Erythroblast (primary cell): ENCODE data around the gene AP5Z1.

Experiments used
- DNase-seq, 2 experiments: peaks; one replicate each; lab custom pipeline; 2025; lab: John Stamatoyannopoulos, UW
- GATA1 ChIP-seq: IDR thresholded peaks from 2 replicates; pipeline ENCODE4 v1.6.1; 2011; ENCODE audit warnings: low read depth, mild to moderate bottlenecking, control low read depth, low read length, moderate library complexity
- POLR2A ChIP-seq: IDR thresholded peaks from 2 replicates; pipeline ENCODE4 v1.6.1; 2011; ENCODE audit warnings: mild to moderate bottlenecking, low read length

AP5Z1 gene

DNA sequence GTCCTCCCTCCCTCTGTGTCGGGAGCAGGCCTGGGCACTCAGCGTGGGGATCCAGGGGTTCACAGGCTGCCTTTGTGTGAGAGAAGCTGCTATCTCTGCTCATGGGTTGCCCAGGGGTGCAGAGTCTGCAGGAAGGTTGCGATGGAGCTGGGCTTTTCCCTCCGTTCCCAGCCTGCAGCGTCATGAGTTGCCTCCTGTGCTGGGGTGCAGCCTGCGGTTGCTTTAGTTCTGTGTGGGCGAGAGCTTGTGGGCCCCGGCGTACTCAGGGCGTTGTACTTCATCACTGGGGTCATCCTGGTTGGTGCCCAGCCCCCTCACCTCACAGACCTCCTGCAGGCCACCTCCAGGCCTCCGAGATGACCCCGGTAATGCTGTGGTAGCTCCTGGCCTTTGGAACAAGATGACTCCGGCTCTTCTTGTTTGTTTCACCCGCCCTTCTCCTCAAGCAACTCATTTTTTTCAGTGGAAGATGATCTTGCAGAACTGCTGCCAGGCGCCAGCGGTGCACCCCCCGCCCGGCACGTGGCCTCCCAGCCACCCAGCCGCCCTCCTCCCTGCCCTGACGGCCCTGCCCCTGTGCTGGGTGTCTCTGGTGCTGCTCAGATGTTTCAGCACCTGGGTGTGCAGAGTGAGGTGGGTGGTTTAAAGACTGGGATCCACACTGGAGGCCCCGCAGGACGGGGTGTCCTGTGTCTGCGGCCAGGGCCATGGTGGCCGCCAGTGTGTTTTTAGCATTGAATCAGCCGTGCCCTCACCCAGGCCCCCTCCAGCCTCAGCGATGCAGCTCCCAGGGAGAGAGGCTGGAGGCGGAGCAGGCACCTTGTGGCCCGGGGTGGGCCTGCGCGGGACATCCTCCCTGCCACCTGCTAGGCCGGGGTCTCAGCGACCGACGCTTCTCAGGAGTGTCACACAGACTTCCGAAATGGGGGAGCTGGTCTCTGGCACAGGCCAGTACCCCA lies 7.2 kb downstream of the AP5Z1 start:
- peak in 1 of 2 experiments; percentile 12 for DNase-seq
- no peak for TF ChIP-seq GATA1
- no peak for TF ChIP-seq POLR2A

DNA sequence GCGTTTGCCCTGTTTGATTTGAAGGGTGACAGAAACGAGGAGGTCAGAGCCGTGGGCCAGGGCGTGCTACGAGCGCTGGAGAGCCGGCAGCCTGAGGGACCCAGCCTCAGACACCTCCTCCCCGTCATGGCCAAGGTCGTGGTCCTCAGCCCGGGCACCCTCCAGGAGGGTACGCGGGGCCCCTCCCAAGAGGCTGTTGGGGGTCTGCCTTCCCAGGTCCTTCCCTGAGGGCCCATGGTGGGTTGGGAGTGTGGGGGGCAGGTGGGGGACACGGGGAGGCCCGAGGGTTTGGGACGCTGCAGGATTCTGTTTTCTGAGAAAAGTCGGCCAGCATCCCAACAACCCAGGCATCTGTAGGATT lies 7.8 kb downstream of the AP5Z1 start:
- no peak for DNase-seq
- TF ChIP-seq GATA1 (no peak), POLR2A (no peak)

DNA sequence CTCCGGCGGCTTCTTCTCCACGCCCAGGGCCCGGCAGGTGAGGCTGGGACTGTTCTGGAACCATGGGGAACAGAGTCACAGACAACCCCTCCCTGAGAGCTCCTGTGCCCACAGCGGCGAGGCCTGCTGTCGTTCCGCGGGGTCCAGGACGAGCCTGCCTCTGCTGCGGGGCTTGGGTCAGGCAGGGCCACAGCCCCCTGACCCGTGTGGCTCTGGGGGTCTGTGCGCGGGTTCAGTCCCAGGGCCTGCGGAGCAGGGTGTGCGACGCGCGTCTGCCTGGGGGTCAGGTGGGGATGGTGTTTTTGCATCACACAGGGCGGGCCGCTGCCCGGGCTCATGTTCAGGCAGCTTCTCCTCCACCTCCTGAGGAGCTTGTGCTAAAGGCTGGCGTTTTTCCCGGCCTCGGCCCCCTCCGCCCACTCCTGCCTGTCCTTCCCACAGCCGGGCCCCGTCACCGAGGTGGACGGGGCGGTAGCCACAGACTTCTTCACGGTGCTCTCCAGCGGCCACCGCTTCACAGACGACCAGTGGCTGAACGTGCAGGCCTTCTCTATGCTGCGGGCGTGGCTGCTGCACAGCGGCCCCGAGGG lies 8.4 kb downstream of the AP5Z1 start:
- TF ChIP-seq GATA1 (no peak), POLR2A (no peak)
- no peak for DNase-seq

DNA sequence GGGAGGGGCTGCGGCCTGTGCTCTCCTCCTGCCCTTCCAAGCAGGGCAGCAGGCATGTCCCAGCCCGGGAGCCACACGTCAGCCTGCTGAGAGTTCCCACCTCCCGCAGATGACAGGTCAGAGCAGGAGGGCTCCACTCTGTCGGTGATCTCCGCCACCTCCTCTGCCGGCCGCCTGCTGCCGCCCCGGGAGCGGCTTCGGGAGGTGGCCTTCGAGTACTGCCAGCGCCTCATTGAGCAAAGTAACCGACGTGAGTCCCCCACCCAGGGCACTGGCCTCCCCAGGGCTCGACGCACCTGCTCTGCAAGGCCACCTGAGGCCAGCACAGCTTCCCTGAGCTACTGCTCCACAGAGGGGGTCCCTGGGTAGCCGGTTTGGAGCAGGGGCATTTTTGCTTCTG lies 9.4 kb downstream of the AP5Z1 start:
- DNase-seq: no peak
- TF ChIP-seq GATA1 (no peak), POLR2A (no peak)

DNA sequence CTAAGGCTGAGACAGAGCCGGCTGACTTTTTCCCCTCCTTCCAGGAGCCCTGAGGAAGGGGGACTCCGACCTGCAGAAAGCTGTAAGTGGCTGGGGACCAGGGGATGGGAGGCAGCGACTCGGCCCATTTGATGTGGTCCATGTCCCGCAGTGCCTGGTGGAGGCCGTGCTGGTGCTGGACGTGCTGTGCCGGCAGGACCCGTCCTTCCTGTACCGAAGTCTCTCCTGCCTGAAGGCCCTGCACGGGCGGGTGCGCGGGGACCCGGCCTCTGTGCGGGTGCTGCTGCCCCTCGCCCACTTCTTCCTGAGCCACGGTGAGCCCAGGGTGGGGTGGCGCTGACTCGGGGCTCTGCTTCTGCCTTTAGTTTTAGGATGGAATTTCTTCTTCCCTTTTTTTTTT lies 9.9 kb downstream of the AP5Z1 start:
- DNase-seq: no peak
- TF ChIP-seq POLR2A (no peak), GATA1 (no peak)

DNA sequence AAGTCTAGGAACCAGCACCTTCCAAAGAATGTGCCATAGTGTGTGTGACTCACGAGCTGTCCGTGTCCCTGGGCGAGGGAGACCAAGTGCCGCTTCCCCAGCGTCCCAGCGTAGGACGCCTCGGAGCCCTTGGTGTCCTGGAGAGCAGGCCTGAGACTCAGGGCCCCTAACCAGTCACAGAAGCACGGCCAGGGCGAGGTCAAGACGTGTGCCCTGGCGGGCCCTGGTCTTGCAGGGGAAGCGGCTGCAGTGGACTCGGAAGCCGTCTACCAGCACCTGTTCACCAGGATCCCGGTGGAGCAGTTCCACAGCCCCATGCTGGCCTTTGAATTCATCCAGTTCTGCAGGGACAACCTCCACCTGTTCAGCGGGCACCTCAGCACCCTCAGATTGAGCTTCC lies 10.6 kb downstream of the AP5Z1 start:
- TF ChIP-seq GATA1 (no peak), POLR2A (no peak)
- DNase-seq: no peak

DNA sequence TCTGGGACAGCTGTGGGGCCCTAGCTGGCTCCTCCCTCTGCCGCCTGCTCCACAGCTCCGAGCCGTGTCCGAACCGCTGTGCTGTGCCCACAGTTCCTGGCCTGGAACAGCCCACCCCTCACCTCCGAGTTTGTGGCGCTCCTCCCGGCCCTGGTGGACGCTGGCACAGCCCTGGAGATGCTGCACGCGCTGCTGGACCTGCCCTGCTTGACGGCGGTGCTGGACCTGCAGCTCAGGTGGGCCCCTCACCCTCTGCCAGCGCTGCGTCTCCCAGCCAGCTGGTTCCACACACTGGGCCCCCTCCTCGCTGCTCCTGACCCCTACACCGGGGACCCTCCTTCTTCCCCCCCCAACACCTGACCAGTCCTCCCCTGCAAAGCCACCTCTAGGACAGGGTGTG lies 12.1 kb downstream of the AP5Z1 start:
- TF ChIP-seq POLR2A (no peak), GATA1 (no peak)

DNA sequence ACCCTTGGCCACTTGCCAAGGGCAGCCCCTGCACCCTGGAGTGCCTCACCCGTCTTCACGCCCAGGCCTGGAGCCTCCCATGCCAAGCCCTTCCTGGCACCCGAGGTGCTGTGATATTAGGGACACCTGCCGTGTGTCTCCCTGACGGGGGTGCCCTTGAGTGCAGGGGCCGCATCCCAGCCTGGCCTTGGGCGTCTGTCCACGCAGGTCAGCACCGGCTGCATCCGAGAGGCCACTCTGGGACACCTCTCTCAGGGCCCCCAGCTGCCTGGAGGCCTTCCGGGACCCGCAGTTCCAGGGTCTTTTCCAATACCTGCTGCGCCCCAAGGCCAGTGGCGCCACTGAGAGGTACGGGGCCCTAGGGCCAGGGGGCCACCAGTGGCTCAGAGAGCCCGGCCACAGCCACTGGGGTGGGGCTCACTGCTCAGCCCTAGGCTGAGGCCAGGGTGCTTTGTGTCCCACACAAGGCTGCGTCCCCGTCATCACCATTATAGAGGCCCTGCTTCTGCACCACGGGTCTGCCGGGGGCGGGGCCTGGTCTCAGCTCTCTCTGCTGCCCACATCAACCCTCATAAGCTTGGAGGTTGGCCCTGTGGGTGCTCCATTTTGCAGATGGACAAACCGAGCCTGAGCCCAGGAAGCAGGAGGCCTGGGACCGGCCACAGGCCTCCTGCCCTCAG lies 12.7 kb downstream of the AP5Z1 start:
- no peak for DNase-seq
- no peak for TF ChIP-seq POLR2A

More for the DNA sequence above, 12.1 kb downstream of the AP5Z1 start:
- DNase-seq: no peak

DNA sequence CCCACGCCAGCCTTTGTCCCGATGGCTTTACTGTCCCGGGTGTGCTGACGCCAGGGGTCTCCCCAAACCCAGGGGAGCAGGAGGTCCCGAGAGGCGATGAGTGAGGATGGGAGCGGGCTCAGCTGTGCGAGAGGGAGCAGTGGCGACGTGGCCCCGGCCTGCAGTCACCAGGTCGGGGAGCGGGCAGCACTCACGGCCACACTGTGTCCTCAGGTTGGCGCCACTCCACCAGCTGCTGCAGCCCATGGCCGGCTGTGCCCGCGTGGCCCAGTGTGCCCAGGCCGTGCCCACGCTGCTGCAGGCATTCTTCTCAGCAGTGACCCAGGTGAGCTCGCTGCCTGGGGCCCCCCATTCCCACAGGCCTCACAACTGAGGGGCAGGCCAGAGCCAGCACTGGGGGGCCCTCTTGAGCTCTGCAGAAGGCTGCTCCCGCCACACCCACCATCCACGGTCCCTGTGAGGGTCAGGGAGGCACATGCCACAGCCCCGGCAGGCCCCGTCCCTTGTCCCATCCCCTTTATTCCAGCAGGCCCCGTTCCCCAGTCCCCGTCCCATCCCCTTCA lies 13.3 kb downstream of the AP5Z1 start:
- TF ChIP-seq POLR2A (no peak), GATA1 (no peak)
- DNase-seq: no peak

DNA sequence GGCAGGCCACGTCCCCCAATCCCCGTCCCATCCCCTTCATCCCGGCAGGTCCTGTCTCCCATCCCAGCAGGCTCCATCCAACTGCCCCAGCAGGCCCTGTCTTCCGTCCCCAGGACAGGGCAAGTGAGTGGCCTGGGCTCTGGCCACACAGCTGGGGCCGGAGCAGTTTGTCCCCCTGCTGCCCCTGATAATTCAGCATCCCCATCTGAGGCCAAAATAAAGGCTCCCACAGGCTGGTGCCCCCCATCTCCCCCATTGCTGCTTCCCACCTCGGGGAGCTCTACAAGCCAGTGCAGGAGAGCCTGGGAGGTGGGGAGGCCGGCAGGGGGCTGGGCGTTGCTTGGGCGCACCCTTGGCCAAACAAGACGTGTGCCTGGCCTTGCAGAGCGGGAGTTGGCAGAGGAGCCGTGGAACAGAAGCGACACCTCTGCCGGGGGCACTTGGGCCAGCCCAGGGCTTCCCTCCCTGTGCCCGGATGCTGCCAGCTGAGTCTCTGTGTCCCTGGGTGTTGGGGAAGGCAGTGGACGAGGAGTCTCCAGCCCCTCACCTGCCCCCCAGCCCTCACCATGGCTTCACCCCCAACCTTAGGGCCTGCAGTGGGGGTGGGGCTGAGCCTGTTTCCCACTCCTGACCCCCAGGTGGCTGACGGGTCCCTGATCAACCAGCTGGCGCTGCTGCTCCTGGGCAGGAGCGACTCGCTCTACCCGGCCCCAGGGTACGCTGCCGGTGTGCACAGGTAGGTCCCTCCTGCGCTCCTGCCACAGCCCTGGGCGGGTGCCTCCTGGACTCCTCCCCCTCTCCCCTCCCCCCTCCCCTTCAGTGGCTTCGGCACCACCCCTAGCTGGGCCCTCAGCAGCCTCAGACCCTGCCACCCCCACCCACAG lies 14.0 kb downstream of the AP5Z1 start:
- DNase-seq: no peak
- no peak for TF ChIP-seq POLR2A
- TF ChIP-seq GATA1: no peak

DNA sequence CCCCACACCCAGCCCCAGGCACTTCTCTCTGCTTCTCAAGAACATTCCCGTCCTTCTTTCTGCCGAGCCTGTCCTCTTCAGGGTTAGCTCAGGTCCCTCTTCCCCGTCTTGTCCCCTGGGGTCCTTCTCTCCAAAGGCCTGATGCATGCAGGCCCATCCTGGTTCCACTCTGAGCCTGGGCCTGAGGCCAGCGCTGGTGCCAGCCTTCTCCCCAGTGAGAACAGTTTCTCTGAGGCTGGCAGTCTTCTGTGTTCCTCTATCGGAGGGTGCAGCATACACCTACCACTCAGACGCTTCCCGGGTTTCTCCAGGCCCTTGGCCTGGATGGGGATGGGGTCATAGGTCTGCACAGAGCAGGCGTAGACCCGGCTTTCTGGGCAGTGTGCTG lies 14.6 kb downstream of the AP5Z1 start:
- DNase-seq: no peak
- no peak for TF ChIP-seq GATA1
- no peak for TF ChIP-seq POLR2A

DNA sequence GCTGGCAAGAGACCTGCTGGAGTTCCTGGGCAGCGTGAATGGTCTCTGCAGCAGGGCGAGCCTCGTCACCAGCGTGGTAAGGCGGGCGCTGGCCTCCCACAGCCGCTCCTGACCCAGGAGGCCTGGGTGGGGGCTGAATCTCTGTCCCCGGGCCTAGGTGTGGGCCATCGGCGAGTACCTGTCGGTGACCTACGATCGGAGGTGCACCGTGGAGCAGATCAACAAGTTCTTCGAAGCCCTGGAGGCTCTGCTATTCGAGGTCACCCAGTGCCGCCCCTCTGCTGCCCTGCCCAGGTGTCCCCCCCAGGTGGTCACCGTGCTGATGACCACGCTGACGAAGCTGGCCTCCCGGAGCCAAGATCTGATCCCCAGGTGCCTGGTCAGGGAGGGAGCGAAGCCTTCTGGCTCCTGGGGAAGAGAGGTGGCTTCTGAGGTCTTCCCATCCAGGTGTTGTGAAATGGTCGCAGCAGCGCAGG lies 15.1 kb downstream of the AP5Z1 start:
- no peak for TF ChIP-seq GATA1
- no peak for TF ChIP-seq POLR2A
- DNase-seq: no peak

DNA sequence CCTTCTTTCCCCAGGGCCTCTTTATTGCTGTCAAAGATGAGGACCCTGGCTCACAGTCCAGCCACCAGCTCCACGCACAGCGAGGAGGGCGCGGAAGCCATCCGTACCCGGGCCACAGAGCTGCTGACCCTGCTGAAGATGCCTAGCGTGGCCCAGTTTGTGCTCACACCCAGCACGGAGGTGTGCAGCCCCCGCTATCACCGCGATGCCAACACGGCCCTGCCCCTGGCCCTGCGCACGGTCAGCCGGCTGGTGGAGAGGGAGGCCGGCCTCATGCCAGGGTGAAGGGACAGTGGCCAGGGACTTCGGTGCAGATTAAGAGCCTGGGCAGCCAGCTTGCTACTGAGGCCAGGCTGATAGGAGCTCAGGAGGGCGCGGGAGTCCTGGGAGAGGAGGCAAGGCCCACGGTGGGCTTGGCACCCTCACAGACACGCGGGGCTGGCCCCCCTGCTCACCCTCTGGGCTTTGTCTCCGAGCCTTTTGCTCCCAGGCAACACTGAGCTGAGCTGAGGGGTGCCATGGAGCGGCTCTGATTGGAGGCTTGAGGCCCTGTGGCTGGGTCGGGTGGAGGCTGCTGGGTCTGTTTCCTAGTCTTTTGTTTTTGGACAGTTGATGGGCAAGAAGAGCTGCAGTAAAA lies 15.8 kb downstream of the AP5Z1 start:
- no peak for DNase-seq
- no peak for TF ChIP-seq POLR2A
- TF ChIP-seq GATA1: no peak
